Mammary epithelial cell (primary cell): ENCODE results near the gene PTPRT.

Experiments used
- CTCF ChIP-seq, 2 donors: IDR thresholded peaks in 1 of 2; conservative IDR thresholded peaks in 1 of 2; 2 replicates each; pipeline ENCODE4 v1.5.1; 2011 to 2012; ENCODE audit warnings: inconsistent platforms in 2 of 2, low read length in 2 of 2, mild to moderate bottlenecking in 2 of 2, control low read depth in 1 of 2, low read depth in 1 of 2; ENCODE audit not compliant: insufficient read depth in 1 of 2; ENCODE audit errors: extremely low read depth in 1 of 2
- EZH2 ChIP-seq: IDR thresholded peaks from 2 replicates; pipeline ENCODE4 v1.6.1; 2012; ENCODE audit warnings: low read length, inconsistent platforms, borderline replicate concordance

GRCh38 chr20:42744756-42745465 is 444.8 kb downstream of the PTPRT start:
- TF ChIP-seq CTCF (conservative IDR thresholded peaks at IDR 0.05 in 1 of 2, IDR thresholded peaks at IDR 0.05 in 1 of 2; ENCODE audit: extremely low read depth in 1 of 2, insufficient read depth in 1 of 2, low read depth in 1 of 2, low read length in 2 of 2) = no peak
- no peak for TF ChIP-seq EZH2
